Measurements from ENCODE around the gene PDLIM3. TPM values are rescaled to one million over a fixed set of nuclear protein-coding genes. Genes with fewer than 3 reads are reported as not detected.

PDLIM3 gene
- total and polyA plus RNA-seq, 9 of the 15 experiments (the other 6 are each of a cell fraction or from before 2014, with no cell fraction given): 0.06 TPM; not detected in 8

- FAIRE-seq (no peak), DNase-seq (ENCODE audit: extremely low read depth in 1 of 4, low spot score in 3 of 4) (no peak), ATAC-seq (no peak)
- H3K4me2 ChIP-seq (ENCODE audit: insufficient read depth, low read length): no peak overlapping the region
- H3K4me1 ChIP-seq (replicated peaks in 1 of 2; ENCODE audit: control insufficient read depth in 2 of 2, insufficient read depth in 2 of 2, low read length in 2 of 2): peaks cover 7% of the 10 kb centered on the region in 2 experiments; a peak in 4 of 5 replicates
- H3K9me1 ChIP-seq (ENCODE audit: control insufficient read depth, insufficient read depth, low read length): no peaks in the 10 kb centered on the region
- no peaks in the 10 kb centered on the region for H4K20me1 ChIP-seq (replicated peaks; ENCODE audit: control insufficient read depth, insufficient read depth, low read length)
- TF ChIP-seq GTF2E2 (tag; IDR thresholded peaks at IDR 0.05) (no peak), TEAD2 (tag; IDR thresholded peaks at IDR 0.05) (no peak), GTF2A2 (tag; IDR thresholded peaks at IDR 0.05) (no peak), MLX (CRISPR knock-in tag; conservative IDR thresholded peaks at IDR 0.05) (no peak), PHF8 (IDR thresholded peaks at IDR 0.05; ENCODE audit: borderline replicate concordance, low read length) (no peak), ZNF583 (CRISPR knock-in tag; IDR thresholded peaks at IDR 0.05) (no peak), YBX1 (IDR thresholded peaks at IDR 0.05) (no peak), NBN (IDR thresholded peaks at IDR 0.05; ENCODE audit: low read depth) (no peak), SRSF3 (IDR thresholded peaks at IDR 0.05; ENCODE audit: insufficient read depth, low read length) (no peak), SOX6 (IDR thresholded peaks at IDR 0.05) (no peak), ZNF12 (CRISPR knock-in tag; IDR thresholded peaks at IDR 0.05) (no peak)
- no peak overlapping the region for H3K9ac ChIP-seq (ENCODE audit: insufficient read depth in 1 of 2, low read depth in 2 of 2, low read length in 2 of 2)
- POLR2A ChIA-PET: no interaction called here
- no peak overlapping the region for H3K4me3 ChIP-seq
- CTCF ChIA-PET (ENCODE audit: low intra/inter-chr PET ratio): no interaction called here
- peak overlapping the region; percentile 5; the same call in 1 of the 2 replicates for H2AFZ ChIP-seq (ENCODE audit: low read depth, low read length)
- in situ Hi-C loops (cut with MboI): no loop called here
- peaks cover 9 to 14% of the 10 kb centered on the region in 2 experiments; a peak in 3 of 5 replicates for H3K27me3 ChIP-seq (ENCODE audit: control insufficient read depth in 2 of 2, insufficient read depth in 2 of 2, low read length in 2 of 2)
- 43% methylated on average over 9 of the region's 9 CpGs for WGBS (ENCODE audit: insufficient coverage, low coverage, missing lambda C conversion rate)
- H3K27ac ChIP-seq (ENCODE audit: extremely low read depth, low read depth, low read length): no peak overlapping the region
- H3K79me2 ChIP-seq (ENCODE audit: control insufficient read depth, insufficient read depth, low read length): no peaks in the 10 kb centered on the region
- intact Hi-C loops (cut with micrococcal nuclease): no loop called here
- BruUV-seq (replicated peaks): no TSS peak
- no peaks in the 10 kb centered on the region for H3K36me3 ChIP-seq (ENCODE audit: control insufficient read depth, insufficient read depth, low read length)
- no peaks in the 10 kb centered on the region for H3K9me3 ChIP-seq (replicated peaks; ENCODE audit: control insufficient read depth, insufficient read depth, low read depth, low read length)
Measured at GRCh38 chr4:185576314-185576961, 41.1 kb upstream of the PDLIM3 start.

All from K562 (cell line).